Prostate gland (tissue), 2 donors: Measurements from ENCODE around the gene ALKBH7.

Source experiments
- POLR2A ChIP-seq: fragments of 450-650 bp; IDR thresholded peaks from one replicate; pipeline ENCODE4 v1.6.1; 2016; ENCODE audit warnings: antibody characterized with exemption, mild to moderate bottlenecking
- POLR2AphosphoS5 ChIP-seq: sonication (generic); formaldehyde crosslinking; IDR thresholded peaks from one replicate; pipeline ENCODE4 v1.6.1; 2017; ENCODE audit warnings: antibody characterized with exemption
- TF ChIP-seq, protein P1 (sequence below), 4 experiments: fragments of 200-600 bp in 2 of 4; fragments of 450-650 bp in 2 of 4; sonication (generic) in 2 of 4; IDR thresholded peaks; 1 replicate in 3 of 4; 2 replicates in 1 of 4; pipeline ENCODE4 v1.5.1; 2016 to 2019; ENCODE audit warnings: antibody characterized with exemption in 4 of 4, mild to moderate bottlenecking in 2 of 4, moderate library complexity in 2 of 4

DNA sequence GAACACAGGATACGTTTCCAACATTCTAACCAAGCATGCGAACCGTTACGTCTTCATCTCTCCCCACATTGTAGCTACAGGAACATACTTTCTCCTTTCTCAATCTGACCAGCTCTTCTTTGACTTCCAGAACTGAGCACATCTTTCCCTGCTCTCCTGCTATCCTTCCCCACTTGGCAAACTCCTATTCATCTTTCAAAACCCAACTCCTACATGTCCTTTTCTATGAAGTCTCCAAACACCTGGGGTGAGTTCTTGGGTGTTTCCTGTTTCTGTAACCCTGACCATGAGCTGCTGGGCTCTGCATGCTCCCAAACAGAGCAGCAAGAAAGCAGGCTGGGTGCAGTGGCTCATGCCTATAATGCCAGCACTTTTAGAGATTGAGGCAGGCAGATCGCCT, 45.8 kb upstream of the ALKBH7 start:
- TF ChIP-seq, protein P1, sequence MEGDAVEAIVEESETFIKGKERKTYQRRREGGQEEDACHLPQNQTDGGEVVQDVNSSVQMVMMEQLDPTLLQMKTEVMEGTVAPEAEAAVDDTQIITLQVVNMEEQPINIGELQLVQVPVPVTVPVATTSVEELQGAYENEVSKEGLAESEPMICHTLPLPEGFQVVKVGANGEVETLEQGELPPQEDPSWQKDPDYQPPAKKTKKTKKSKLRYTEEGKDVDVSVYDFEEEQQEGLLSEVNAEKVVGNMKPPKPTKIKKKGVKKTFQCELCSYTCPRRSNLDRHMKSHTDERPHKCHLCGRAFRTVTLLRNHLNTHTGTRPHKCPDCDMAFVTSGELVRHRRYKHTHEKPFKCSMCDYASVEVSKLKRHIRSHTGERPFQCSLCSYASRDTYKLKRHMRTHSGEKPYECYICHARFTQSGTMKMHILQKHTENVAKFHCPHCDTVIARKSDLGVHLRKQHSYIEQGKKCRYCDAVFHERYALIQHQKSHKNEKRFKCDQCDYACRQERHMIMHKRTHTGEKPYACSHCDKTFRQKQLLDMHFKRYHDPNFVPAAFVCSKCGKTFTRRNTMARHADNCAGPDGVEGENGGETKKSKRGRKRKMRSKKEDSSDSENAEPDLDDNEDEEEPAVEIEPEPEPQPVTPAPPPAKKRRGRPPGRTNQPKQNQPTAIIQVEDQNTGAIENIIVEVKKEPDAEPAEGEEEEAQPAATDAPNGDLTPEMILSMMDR (IDR thresholded peaks at IDR 0.05): no peak
- no peak for TF ChIP-seq POLR2A
- TF ChIP-seq POLR2AphosphoS5: no peak
